ENCODE results near the gene SAE1. TPM values are rescaled to one million over a fixed set of nuclear protein-coding genes. Genes with fewer than 3 reads are reported as not detected.

The SAE1 gene
- total RNA-seq, 2 donors from 2014 or later, result 121 to 178 TPM

DNA sequence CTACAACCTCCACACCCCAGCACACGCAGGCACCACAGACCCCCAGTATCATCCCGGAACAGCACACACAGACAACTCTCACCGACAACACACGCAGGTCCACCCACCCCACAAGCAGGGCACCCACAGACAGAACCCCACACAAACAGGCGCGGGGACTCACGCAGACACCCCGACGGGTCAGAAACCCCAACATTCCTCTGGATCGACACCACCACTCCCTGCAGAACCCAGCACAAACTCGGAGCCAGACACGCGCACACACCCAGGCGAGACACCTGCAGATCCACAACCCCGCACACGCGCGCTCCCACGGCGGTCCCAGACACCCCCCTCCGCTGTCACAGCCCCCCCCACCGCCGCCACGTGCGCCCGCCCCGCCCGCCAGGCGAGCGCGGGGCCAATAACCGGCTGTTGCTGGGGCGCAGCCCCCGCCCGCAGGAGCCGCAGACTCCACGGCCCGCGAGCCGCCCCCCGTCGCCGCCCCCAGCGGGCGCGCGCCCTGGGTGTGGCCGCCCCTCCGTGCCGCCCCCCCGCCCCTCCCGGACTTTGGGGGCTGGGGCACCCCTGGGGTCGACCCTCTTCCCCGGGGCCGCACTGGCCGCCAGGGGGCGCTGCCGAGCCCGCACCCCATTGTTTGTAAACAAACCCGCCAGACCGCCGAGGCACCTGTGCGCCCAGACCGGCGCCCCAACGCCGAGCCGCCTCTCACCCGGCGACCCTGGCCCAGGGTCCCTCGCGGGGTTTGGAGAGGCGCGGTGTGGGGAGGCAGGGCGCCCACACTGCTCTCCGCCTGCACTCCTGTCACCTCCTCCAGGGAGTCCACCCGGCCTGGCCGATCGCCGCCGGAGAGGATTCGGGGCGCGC, 99.7 kb downstream of the SAE1 start:
- DNase-seq (ENCODE audit: low spot score in 2 of 2), result peak; percentile 81 to 89
- no peaks in the 10 kb centered on the region for H3K9me3 Mint-ChIP-seq
- H3K27ac Mint-ChIP-seq, result no peak overlapping the region
- peaks cover 5 to 16% of the 10 kb centered on the region in 2 donors for H3K36me3 Mint-ChIP-seq
- peak in 1 of 2 donors; percentile 5 for ATAC-seq

DNA sequence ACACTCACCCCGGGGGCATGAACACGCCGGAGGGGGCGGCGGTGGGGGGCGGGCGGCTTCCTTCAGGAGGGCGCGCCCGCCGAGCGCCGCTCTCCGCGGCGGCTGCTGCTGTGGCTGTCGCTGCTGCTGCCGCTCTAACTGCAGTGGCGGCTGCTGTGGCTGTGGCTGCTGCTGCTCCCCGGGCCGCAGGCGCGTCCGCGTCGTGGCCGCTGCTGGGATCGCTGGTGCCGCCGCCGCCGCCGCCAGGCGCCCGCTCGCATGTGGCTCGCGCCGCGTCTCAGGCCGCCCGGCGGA, 100.2 kb downstream of the SAE1 start, which contains the start of gene BBC3:
Gene BBC3, minus strand, starts transcription at position 279 of the 294 bp plus-strand sequence. CDS start 2,768 bp downstream, outside the sequence.
- no peak for ATAC-seq
- peak within 1 kb of the TSS; percentile 26 to 99 for H3K27ac Mint-ChIP-seq
- peaks cover 0 to 16% of the 10 kb centered on the region in 2 donors for H3K36me3 Mint-ChIP-seq
- no peaks in the 10 kb centered on the region for H3K9me3 Mint-ChIP-seq
- no peak for DNase-seq (ENCODE audit: low spot score in 2 of 2)

DNA sequence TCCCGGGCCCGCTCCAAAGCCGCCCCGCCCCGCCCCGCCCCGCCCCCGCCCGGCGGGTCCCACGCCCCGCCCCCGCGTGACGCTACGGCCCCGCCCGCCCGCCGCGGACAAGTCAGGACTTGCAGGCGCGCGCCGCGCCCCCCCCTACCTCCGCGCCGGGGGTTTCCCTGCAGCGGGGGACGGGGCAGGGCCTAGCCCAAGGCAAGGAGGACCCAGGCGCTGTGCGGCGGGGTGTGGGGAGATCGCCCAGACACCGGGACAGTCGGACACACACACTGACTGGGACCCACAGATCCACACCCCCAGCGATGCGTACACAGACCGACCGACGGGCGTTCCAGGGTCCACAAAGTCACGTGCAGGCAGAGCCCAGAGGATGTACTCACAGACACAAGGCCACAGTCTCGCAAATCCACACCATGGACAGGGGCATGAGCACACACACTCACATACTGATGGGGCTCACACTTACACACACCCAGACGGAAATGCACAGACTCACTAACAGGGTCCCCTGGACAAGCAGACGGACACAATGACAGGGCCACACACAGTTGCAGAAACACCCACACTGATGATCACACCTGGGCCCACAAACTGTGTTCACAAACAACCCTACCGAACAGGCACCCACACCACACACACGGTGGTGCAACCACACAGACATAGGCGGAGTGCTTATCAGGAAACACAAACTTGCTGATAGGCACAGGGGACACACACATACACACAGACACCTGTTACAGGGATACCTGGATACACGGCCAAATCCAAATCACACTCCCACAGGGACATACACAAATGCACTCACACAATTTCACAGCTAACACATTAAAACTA, 100.8 kb downstream of the SAE1 start:
- Mint-ChIP-seq H3K9me3 (no peaks in the 10 kb centered on the region), H3K36me3 (peaks cover 0 to 16% of the 10 kb centered on the region in 2 donors), H3K27ac (peak overlapping the region; percentile 26 to 99)
- peak; percentile 89 to 95 for DNase-seq (ENCODE audit: low spot score in 2 of 2)
- ATAC-seq, result peak; percentile 54

DNA sequence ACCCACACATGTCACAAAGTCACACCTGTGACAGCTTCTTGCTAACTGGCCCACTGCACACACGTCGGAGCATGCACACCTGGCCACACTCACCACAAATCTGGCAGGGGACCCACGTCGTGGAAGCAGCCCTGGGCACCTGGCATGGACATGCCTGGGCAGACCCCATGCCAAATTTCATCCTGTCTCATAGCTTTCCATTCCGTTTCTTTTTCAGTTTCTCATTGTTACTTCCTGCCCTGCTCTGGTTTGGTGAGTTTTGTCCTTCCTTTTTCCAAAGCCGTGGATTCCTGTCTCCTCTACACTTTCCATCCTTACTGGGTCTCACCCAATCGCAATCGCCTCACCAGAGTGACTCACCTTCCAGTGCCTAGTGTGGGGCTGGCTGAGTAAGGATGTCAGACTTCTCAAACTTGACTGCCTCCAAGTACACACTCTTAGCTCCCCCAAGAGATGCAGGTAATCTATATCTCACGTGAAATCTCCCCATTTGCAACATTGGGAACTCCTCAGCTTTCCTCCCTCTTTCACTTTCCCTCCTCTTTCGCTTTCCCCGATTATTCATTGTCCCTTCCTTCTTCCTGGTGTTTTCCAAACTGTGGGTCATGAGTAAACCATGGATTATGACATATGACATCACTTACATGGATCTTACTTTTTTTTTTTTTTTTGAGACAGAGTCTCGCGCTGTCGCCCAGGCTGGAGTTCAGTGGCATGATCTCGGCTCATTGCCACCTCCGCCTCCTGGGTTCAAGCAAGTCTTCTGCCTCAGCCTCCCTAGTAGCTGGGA, 102.0 kb downstream of the SAE1 start:
- DNase-seq (ENCODE audit: low spot score in 2 of 2) (peak; percentile 24 to 83), ATAC-seq (peak in 1 of 2 donors; percentile 50)
- H3K27ac Mint-ChIP-seq, result peak overlapping the region in 1 of 2 donors; percentile 99
- H3K36me3 Mint-ChIP-seq, result peaks cover 0 to 16% of the 10 kb centered on the region in 2 donors
- no peaks in the 10 kb centered on the region for H3K9me3 Mint-ChIP-seq

DNA sequence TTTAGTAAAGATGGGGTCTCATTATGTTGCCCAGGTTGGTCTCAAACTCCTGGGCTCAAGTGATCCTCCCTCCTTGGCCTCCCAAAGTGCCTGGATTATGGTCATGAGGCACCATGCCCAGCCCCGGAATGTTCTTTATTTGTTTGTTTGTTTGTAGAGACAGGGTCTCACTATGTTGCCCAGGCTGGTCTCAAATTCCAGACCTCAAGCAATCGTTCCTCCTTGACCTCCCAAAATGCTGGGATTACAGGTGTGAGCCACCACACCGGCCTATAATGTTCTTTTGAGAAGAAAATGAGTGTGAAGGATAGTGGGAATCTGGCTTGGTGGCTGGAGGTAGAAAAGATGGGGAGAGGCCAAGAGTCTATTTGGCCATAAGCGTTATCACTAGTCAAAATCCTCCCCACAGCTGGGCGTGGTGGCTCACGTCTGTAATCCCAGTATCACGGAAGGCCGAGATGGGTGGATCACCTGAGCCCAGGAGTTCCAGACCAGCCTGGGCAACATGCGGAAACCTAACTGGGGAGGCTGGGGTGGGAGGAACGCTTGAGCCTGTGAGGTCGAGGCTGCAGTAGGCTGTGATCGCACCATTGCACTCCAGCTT, 105.5 kb downstream of the SAE1 start:
- no peak overlapping the region for H3K27ac Mint-ChIP-seq
- DNase-seq (ENCODE audit: low spot score in 2 of 2), result no peak
- no peak for ATAC-seq
- H3K9me3 Mint-ChIP-seq, result no peaks in the 10 kb centered on the region
- peaks cover 5 to 21% of the 10 kb centered on the region in 2 donors for H3K36me3 Mint-ChIP-seq

DNA sequence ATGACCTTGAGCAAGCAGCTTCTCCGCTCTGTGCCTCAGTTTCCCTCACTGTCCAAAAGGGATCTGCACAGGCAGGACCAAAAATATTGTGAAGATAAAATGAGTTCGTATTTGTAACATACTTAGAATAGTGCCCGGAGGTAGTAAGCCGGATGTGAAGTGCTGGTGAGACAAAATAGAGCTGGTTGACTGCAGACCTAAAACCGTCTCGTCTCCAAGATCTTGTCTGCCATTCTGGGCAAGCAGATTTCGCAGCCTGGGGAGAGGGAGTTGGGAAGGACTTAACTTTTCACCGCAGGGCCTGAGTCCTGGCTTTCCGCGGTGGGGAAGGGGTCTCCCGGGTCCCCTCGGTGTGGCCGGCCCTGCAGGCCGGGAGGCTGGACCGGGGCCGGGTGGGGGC, 108.5 kb downstream of the SAE1 start:
- H3K9me3 Mint-ChIP-seq, result peaks cover 0 to 6% of the 10 kb centered on the region in 2 donors
- ATAC-seq (no peak), DNase-seq (ENCODE audit: low spot score in 2 of 2) (no peak)
- H3K27ac Mint-ChIP-seq, result peak overlapping the region in 1 of 2 donors; percentile 61
- peaks cover 5% of the 10 kb centered on the region in 2 donors for H3K36me3 Mint-ChIP-seq

DNA sequence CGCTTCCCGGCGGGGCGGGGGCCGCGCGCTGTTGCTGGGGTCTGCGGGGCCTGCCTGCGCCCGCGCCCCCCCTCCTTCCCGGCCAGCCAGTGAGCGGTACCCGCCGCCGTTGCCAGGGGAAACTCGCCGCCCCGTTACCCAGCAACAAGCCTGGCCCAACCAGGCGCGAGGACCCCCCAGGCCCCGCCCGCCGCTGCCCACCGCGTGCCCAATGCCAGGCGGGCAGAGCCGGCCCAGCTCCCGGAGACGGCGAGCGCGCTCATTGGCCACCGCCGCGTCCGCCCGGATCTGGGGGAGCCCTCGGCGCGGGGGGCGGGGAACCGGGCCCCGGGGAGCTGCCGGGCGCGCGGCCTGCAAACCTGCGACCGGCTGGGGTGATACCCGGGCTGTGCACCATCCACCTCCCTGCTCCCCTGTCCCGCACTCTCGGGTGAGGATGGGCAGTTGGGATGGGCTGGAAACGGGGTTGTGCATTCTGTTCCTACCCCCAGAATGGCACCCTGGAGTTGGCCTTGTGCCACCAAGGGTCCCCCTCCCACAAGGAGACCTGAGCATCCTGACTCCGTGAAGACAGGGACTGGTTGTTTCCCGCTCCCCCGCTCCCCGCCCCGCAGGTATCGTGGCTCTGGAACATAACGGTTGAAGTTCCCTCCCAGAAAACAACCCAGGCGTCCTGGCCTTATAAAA, 109.1 kb downstream of the SAE1 start:
- Mint-ChIP-seq H3K27ac (peak overlapping the region in 1 of 2 donors; percentile 67), H3K9me3 (peaks cover 0 to 6% of the 10 kb centered on the region in 2 donors), H3K36me3 (peaks cover 5% of the 10 kb centered on the region in 2 donors)
- DNase-seq (ENCODE audit: low spot score in 2 of 2), result peak in 1 of 2 donors; percentile 49
- peak in 1 of 2 donors; percentile 11 for ATAC-seq

DNA sequence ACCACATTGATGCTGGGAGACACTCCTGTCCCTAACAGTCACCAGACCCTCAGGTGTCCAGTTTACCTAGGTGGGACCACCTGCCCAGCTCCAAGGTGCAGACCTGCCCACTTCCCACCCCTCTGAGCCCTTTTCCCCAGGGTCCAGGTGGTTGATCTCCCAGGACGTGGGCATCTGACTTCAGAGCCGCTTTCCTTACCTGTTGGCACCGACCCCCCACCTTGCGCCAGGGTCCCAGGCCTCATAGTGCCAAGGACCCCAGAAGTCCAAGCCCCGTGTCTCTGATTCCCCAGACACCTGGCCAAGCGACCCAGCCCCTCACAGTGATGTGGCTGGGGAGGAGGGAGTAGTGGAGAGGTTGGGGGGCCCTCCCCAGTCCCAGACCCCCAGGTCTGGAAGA, 109.9 kb downstream of the SAE1 start:
- peaks cover 5% of the 10 kb centered on the region in 2 donors for H3K36me3 Mint-ChIP-seq
- peak overlapping the region in 1 of 2 donors; percentile 67 for H3K27ac Mint-ChIP-seq
- DNase-seq (ENCODE audit: low spot score in 2 of 2) (no peak), ATAC-seq (no peak)
- H3K9me3 Mint-ChIP-seq, result peaks cover 0 to 6% of the 10 kb centered on the region in 2 donors

DNA sequence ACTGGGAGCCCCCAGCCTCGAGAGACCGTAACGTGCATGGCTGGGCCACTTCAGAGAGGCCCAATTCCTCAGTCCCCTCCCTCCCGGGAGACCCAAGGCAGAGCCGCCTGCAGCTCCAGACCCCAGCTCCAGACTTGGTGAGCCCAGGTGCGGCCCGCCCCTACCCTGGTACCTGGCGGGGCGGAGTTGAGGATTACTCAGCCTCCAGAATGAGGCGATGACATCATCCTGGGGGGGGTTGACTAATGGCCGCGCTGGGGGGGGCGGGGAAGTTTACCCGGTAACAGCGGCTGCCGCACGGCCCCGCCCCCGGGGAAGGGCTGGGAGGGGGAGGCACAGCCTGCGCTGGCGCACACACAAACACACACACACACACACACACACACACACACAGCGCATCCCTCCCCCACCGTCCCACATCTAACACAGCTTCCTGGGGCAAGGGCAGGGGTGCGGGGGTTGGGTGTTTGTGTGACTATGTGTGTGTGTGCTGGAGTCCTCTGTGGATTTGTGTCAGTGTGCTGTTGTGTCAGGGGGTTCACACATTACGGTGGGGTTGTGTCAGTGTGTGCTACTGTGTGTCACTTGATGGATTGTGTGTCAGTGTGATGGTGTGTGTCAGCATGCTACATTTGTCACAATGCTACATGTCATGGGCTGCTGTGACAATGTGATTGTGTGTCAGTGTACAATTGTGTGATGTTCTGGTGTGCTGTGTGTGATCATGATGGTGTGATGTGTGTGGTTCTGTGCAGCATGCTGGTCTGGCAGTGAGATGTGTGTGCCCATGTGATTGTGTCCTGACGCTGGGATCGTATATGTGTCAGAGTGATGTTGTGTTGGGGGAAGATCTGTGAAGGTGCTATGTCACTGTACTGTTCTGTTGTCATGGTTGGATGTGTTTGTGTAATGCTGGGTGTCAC, 110.6 kb downstream of the SAE1 start:
- Mint-ChIP-seq H3K9me3 (peaks cover 0 to 6% of the 10 kb centered on the region in 2 donors), H3K27ac (peak overlapping the region in 1 of 2 donors; percentile 67)
- DNase-seq (ENCODE audit: low spot score in 2 of 2), result peak; percentile 77 to 81

DNA sequence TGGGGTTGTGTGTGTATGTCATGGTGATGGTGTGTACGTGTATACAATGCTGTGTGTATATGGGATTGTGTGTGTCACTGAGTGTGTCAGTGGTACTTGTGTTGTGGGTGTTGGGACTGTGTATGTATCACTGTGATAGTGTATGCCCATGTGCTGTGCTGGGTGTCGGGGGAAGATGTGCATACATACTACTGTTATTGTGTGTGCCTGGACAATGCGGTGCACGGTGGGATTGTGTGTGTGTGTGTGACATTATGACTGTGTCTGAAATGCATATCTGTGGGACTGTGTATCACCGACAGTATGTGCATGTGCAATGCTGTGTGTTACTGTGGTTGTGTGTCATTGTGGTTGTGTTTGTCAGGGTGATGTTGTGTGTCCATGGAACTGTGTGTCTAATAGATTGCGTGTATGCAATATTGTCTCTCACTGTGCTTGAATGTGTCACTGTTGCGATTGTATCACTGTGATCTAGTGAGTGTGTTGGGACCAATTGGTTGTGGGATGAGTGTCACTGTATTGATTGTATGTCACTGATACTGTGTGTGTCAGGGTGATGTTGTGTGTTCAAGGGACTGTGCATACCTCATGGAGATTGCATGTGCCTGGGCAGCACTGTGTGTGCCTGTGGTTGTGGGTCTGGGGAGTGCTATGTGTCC, 111.4 kb downstream of the SAE1 start:
- no peak for DNase-seq (ENCODE audit: low spot score in 2 of 2)

More for the DNA sequence above, 110.6 kb downstream of the SAE1 start:
- peaks cover 5% of the 10 kb centered on the region in 2 donors for H3K36me3 Mint-ChIP-seq
- peak; percentile 31 to 57 for ATAC-seq

DNA sequence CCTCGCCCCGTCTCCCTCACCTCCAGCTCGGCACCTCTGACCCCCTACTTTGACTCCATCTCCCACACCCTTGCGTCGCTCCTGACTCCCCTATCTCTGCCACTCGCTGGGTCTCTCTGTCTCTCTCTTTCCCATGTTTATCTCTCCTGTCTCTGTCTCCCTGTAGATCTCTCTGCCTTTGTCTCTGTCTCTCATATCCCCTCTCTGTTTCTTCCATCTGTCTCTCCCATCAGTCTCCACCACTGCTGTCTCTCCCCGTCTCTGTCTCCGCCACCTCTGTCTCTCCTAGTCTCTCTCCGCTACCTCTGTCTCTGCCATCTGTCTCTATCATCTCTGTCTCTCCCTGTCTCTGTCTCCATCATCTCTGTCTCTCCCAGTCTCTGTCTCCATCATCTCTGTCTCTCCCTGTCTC, 112.7 kb downstream of the SAE1 start:
- DNase-seq (ENCODE audit: low spot score in 2 of 2) (peak in 1 of 2 donors; percentile 29), ATAC-seq (peak; percentile 9 to 19)
- peaks cover 0 to 6% of the 10 kb centered on the region in 2 donors for H3K9me3 Mint-ChIP-seq
- H3K27ac Mint-ChIP-seq, result peak overlapping the region in 1 of 2 donors; percentile 97
- peaks cover 5% of the 10 kb centered on the region in 2 donors for H3K36me3 Mint-ChIP-seq

More for the DNA sequence above, 111.4 kb downstream of the SAE1 start:
- Mint-ChIP-seq H3K36me3 (peaks cover 5% of the 10 kb centered on the region in 2 donors), H3K27ac (no peak overlapping the region), H3K9me3 (peaks cover 0 to 6% of the 10 kb centered on the region in 2 donors)
- peak in 1 of 2 donors; percentile 15 for ATAC-seq

DNA sequence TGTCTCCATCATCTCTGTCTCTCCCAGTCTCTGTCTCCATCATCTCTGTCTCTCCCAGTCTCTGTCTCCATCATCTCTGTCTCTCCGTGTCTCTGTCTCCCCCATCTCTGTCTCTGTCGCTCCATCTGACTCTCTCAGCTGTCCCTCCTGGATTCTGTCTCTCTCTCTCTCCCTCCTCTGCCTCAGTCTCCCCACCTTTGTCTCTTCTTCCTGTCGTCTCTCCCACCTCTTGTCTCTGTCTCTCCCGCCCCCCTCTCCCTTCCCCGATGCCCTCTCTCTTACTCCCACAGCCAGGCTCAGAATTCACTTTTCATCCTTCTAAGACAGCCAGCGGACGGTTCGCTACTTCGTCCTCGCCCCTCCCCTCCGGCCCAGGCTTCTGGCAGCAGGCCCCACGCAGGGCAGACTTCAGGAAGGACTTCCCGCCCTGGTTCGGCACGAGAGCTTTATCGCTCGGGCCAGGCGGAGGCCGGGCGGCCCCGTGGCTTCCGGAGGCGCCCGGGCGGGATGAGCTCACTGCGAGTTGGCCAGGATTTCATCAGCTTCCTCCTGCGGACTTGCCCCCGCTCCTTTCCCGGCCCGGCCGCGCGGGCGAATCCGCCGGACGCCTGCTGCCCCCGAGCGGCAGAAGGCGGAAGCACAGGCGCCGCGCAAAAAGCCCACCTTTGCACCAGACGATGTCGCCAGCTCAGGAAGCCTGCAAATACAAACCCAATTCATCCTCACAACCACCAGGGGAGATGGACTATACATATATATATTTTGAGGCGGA, 113.3 kb downstream of the SAE1 start:
- Mint-ChIP-seq H3K36me3 (peaks cover 3% of the 10 kb centered on the region in 2 donors), H3K27ac (peak overlapping the region in 1 of 2 donors; percentile 97), H3K9me3 (peaks cover 0 to 6% of the 10 kb centered on the region in 2 donors)
- ATAC-seq (peak; percentile 77 to 82), DNase-seq (ENCODE audit: low spot score in 2 of 2) (peak; percentile 96 to 98)

DNA sequence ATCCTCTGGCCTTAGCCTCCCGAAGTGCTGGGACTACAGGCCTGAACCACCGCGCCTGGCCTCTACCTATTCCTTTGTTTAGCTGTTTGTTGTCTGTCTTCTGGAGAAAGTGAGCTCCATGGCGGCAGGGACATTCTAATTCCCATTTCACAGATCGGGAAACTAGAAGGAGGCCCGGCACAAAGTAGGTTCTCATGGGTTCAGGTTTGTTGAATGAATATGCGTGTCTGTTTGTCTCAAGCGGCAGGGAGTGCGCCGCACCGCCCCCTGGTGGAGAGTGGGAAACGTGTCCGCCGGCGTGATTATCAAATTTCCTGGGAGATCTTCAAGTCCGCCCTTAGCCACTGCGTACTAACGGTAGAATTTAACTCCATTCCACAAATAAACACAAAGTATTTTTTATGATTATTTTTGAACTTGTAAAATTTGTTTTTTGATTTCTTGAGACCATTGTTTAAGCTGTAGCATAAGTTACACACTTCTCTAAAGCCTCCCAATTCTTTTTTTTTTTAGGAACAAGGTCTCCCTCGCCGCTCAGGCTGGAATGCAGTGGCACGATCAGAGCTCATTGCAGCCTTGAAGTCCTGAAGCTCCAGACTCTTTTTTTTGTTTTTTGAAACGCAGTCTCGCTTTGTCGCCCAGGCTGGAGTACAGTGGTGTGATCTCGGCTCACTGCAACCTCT, 116.8 kb downstream of the SAE1 start:
- no peaks in the 10 kb centered on the region for H3K36me3 Mint-ChIP-seq
- ATAC-seq, result no peak
- peak overlapping the region in 1 of 2 donors; percentile 74 for H3K27ac Mint-ChIP-seq
- peaks cover 0 to 6% of the 10 kb centered on the region in 2 donors for H3K9me3 Mint-ChIP-seq
- peak; percentile 82 to 93 for DNase-seq (ENCODE audit: low spot score in 2 of 2)
